PC-3 (cell line): Measurements from ENCODE around the gene RAB3C. TPM values are rescaled to one million over a fixed set of nuclear protein-coding genes. Genes with fewer than 3 reads are reported as not detected.

Source experiments
- ATAC-seq: fragments of 200-7000 bp; cut with Tn5 transposase; 2 replicates; pipeline ENCODE4 v1.9.1; 2020; ENCODE audit warnings: mild to moderate bottlenecking, moderate library complexity
- BruUV-seq: library from RNA; stranded (reverse); fragments of 400-500 nt; replicated peaks from 2 replicates; lab custom pipeline; 2021; lab: Mats Ljungman, UMichigan
- CTCF ChIA-PET: fragments of 300-600 bp; sonication (Branson Sonifier 250); formaldehyde crosslinking; loops from one replicate; lab custom pipeline; 2022; ENCODE audit warnings: antibody characterized with exemption; lab: Charles Lee
- POLR2A ChIA-PET: fragments of 300-600 bp; sonication (Branson Sonifier 250); formaldehyde crosslinking; loops from one replicate; lab custom pipeline; 2022; ENCODE audit warnings: antibody characterized with exemption; ENCODE audit not compliant: unreplicated experiment; lab: Charles Lee
- DNase-seq: peaks from one replicate; pipeline ENCODE4 v3.0.0-alpha.2; 2015
- H2AFZ ChIP-seq: fragments of 300-600 bp; sonication (generic); 2 replicates; pipeline ENCODE4 v1.6.0; 2016; ENCODE audit warnings: antibody characterized with exemption, low read length
- H3F3A ChIP-seq: fragments of 300-600 bp; sonication (generic); one replicate; pipeline ENCODE4 v1.6.0; 2017; ENCODE audit warnings: antibody characterized with exemption, low read length, control low read depth, mild to moderate bottlenecking; ENCODE audit not compliant: unreplicated experiment
- H3K27ac ChIP-seq: fragments of 300-600 bp; sonication (generic); 2 replicates; pipeline ENCODE4 v1.5.1; 2016; ENCODE audit warnings: mild to moderate bottlenecking, low read length
- H3K27me3 ChIP-seq: fragments of 300-600 bp; sonication (generic); 2 replicates; pipeline ENCODE4 v1.6.1; 2016; ENCODE audit warnings: low read length, mixed read lengths
- H3K36me3 ChIP-seq: fragments of 300-600 bp; sonication (generic); 2 replicates; pipeline ENCODE4 v1.6.1; 2016; ENCODE audit warnings: low read depth, mixed run types, low read length, mixed read lengths
- H3K4me1 ChIP-seq: fragments of 300-600 bp; sonication (generic); 2 replicates; pipeline ENCODE4 v1.5.1; 2016; ENCODE audit warnings: low read length; ENCODE audit not compliant: insufficient read depth
- H3K4me2 ChIP-seq: fragments of 300-600 bp; sonication (generic); 2 replicates; pipeline ENCODE4 v1.6.0; 2016; ENCODE audit warnings: low read length
- H3K4me3 ChIP-seq: fragments of 300-600 bp; sonication (generic); 2 replicates; pipeline ENCODE4 v1.5.1; 2016; ENCODE audit warnings: mild to moderate bottlenecking, low read length, mixed read lengths
- H3K79me2 ChIP-seq: fragments of 300-600 bp; sonication (generic); 2 replicates; pipeline ENCODE4 v1.6.1; 2017; ENCODE audit warnings: low read length, mixed read lengths
- H3K9ac ChIP-seq: fragments of 300-600 bp; sonication (generic); 2 replicates; pipeline ENCODE4 v1.6.0; 2016; ENCODE audit warnings: mild to moderate bottlenecking, low read length
- H3K9me2 ChIP-seq: fragments of 300-600 bp; sonication (generic); replicated peaks from 2 replicates; pipeline ENCODE4 v1.6.1; 2016; ENCODE audit warnings: mixed run types, low read length, mixed read lengths
- H3K9me3 ChIP-seq: fragments of 300-600 bp; sonication (generic); 2 replicates; pipeline ENCODE4 v1.6.1; 2016; ENCODE audit warnings: low read length, mixed read lengths
- H4K20me1 ChIP-seq: fragments of 300-600 bp; sonication (generic); 2 replicates; pipeline ENCODE4 v1.6.1; 2016; ENCODE audit warnings: low read length, mixed read lengths
- EZH2 ChIP-seq: fragments of 300-600 bp; sonication (generic); IDR thresholded peaks from one replicate; pipeline ENCODE4 v1.6.1; 2017; ENCODE audit warnings: antibody characterized with exemption, mild to moderate bottlenecking, low read length; ENCODE audit not compliant: unreplicated experiment
- EZH2phosphoT487 ChIP-seq: fragments of 300-600 bp; sonication (generic); IDR thresholded peaks from 2 replicates; pipeline ENCODE4 v1.6.1; 2018; ENCODE audit warnings: mild to moderate bottlenecking, antibody characterized with exemption, low read length, borderline replicate concordance
- intact Hi-C: fragments of 100-400 bp; cut with micrococcal nuclease; formaldehyde crosslinking; loops from 2 replicates; pipeline ENCODE4 v1.9.0; 2023
- total RNA-seq: library from RNA; depleted of rRNA; stranded (reverse); fragments of >200 nt; gene quantifications from 2 replicates; pipeline ENCODE4 v1.2.3, GENCODE V29; 2014
- TF ChIP-seq, protein P1 (sequence below): fragments of 300-600 bp; sonication (generic); conservative IDR thresholded peaks from 2 replicates; pipeline ENCODE4 v1.5.1; 2017; ENCODE audit warnings: antibody characterized with exemption, low read depth, mild to moderate bottlenecking, low read length

Gene RAB3C
- total RNA-seq, 1 experiment from 2014 or later = not detected

DNA sequence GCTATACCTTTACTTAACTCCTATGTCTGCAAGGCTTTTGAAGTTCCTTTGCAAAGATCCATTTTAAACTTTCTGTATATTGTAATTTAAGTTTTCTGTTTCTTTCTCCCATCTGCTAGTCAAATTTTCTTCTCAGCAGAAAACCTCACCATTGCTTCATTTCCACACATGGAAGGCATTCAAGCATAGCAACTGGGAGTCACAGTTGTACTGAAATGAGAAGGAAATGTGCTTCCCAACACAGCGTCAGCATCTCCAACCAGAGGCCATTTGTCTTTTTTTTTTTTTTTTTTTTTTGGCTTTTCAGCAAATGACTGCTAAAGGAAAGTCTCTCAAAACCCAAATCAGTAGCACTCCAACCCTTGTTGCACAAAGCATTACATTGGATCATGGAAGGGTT lies 92.5 kb downstream of the RAB3C start:
- Histone ChIP-seq H3K79me2 (no peaks in the 10 kb centered on the region), H3F3A (no peaks in the 10 kb centered on the region), H3K9me2 (no peaks in the 10 kb centered on the region), H3K27ac (no peak overlapping the region), H3K4me3 (no peak overlapping the region), H3K4me1 (no peaks in the 10 kb centered on the region), H3K4me2 (no peak overlapping the region), H3K36me3 (no peaks in the 10 kb centered on the region), H3K9ac (no peak overlapping the region), H4K20me1 (no peaks in the 10 kb centered on the region), H2AFZ (no peak overlapping the region), H3K9me3 (no peaks in the 10 kb centered on the region), H3K27me3 (peaks cover 14% of the 10 kb centered on the region; the same call in 1 of the 2 replicates)
- intact Hi-C loops = no loop called here
- DNase-seq (no peak), ATAC-seq (no peak)
- CTCF ChIA-PET = no interaction called here
- TF ChIP-seq EZH2 (no peak), EZH2phosphoT487 (no peak)
- TF ChIP-seq, protein P1, sequence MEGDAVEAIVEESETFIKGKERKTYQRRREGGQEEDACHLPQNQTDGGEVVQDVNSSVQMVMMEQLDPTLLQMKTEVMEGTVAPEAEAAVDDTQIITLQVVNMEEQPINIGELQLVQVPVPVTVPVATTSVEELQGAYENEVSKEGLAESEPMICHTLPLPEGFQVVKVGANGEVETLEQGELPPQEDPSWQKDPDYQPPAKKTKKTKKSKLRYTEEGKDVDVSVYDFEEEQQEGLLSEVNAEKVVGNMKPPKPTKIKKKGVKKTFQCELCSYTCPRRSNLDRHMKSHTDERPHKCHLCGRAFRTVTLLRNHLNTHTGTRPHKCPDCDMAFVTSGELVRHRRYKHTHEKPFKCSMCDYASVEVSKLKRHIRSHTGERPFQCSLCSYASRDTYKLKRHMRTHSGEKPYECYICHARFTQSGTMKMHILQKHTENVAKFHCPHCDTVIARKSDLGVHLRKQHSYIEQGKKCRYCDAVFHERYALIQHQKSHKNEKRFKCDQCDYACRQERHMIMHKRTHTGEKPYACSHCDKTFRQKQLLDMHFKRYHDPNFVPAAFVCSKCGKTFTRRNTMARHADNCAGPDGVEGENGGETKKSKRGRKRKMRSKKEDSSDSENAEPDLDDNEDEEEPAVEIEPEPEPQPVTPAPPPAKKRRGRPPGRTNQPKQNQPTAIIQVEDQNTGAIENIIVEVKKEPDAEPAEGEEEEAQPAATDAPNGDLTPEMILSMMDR = no peak
- POLR2A ChIA-PET = no interaction called here
- BruUV-seq = no TSS peak

DNA sequence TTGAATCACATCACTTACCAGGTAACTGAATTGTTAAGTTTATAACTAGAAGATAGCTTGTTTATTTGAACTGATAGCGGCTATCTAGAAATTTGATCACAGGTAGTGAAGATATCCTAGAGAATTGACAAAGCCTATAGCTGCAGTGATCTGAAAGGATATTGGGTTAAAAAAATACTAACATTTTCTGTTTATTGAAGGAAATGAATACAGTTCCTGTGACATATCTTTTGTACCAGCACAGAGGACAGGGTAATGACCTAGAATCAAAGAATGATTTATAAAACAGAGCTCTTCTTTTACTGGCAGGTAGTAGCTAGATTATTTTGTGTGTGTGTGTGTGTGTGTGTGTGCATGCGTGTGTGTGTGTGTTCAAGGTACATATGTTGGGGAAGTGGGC lies 94.8 kb downstream of the RAB3C start:
- Histone ChIP-seq H3K4me3 (no peak overlapping the region), H4K20me1 (no peaks in the 10 kb centered on the region), H3K9ac (no peak overlapping the region), H2AFZ (no peak overlapping the region), H3K36me3 (no peaks in the 10 kb centered on the region), H3K79me2 (no peaks in the 10 kb centered on the region), H3K9me3 (no peaks in the 10 kb centered on the region), H3K27ac (no peak overlapping the region), H3K4me1 (no peaks in the 10 kb centered on the region), H3F3A (no peaks in the 10 kb centered on the region), H3K27me3 (peaks cover 9% of the 10 kb centered on the region; the same call in 1 of the 2 replicates), H3K9me2 (no peaks in the 10 kb centered on the region), H3K4me2 (no peak overlapping the region)
- ATAC-seq (no peak), DNase-seq (no peak)
- ChIA-PET CTCF (no interaction called here), POLR2A (no interaction called here)
- no TSS peak for BruUV-seq
- intact Hi-C loops = no loop called here
- no peak for TF ChIP-seq EZH2
- no peak for TF ChIP-seq EZH2phosphoT487
- TF ChIP-seq, protein P1 = no peak

DNA sequence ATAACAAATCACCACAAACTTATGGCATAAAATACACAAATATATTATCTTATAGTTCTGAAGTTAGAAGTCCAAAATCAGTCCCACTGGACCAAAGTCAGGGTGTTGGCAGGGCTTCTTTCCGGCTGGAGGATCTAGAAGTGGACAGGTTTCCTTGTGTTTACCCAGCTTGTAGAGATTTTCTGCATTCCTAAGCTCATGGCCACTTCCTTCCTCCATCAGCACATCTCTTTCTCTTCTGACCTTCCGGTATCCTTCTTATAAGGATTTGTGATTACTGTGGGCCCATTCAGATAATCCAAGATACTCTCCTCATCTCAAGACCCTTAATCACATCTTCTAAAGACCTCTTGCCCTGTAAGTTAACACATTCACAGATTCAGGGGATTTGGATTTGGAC lies 97.6 kb downstream of the RAB3C start:
- DNase-seq (no peak), ATAC-seq (no peak)
- intact Hi-C loops = no loop called here
- Histone ChIP-seq H3F3A (no peaks in the 10 kb centered on the region), H2AFZ (no peak overlapping the region), H3K9ac (no peak overlapping the region), H3K79me2 (no peaks in the 10 kb centered on the region), H3K4me3 (no peak overlapping the region), H3K27ac (no peak overlapping the region), H3K9me3 (no peaks in the 10 kb centered on the region), H3K9me2 (no peaks in the 10 kb centered on the region), H3K4me2 (no peak overlapping the region), H3K4me1 (no peaks in the 10 kb centered on the region), H3K36me3 (no peaks in the 10 kb centered on the region), H4K20me1 (no peaks in the 10 kb centered on the region), H3K27me3 (peaks cover 6% of the 10 kb centered on the region; the same call in 1 of the 2 replicates)
- no peak for TF ChIP-seq EZH2phosphoT487
- TF ChIP-seq, protein P1 = no peak
- TF ChIP-seq EZH2 = no peak
- CTCF ChIA-PET = no interaction called here
- POLR2A ChIA-PET = no interaction called here
- no TSS peak for BruUV-seq
